H9 (cell line): Measurements from ENCODE around the gene ZBTB20. TPM values are rescaled to one million over a fixed set of nuclear protein-coding genes. Genes with fewer than 3 reads are reported as not detected.

Experiments
- DNase-seq: peaks from one replicate; pipeline ENCODE4 v3.0.0-alpha.2; 2017
- H2AFZ ChIP-seq: one replicate; pipeline ENCODE4 v1.6.1; 2013; ENCODE audit warnings: mild to moderate bottlenecking, low read length, control low read depth, moderate library complexity
- H2AK5ac ChIP-seq: 2 replicates; pipeline ENCODE4 v1.6.1; 2013; ENCODE audit warnings: low read length, control low read depth, mixed read lengths; ENCODE audit not compliant: insufficient read length
- H2BK120ac ChIP-seq: one replicate; pipeline ENCODE4 v1.6.1; 2013; ENCODE audit warnings: low read depth, mild to moderate bottlenecking, low read length, control low read depth, inconsistent platforms; ENCODE audit not compliant: poor library complexity, severe bottlenecking
- H2BK12ac ChIP-seq: 2 replicates; pipeline ENCODE4 v1.6.1; 2013; ENCODE audit warnings: low read length, control low read depth, mixed read lengths, low read depth; ENCODE audit not compliant: insufficient read length
- H2BK15ac ChIP-seq: 2 replicates; pipeline ENCODE4 v1.6.1; 2013; ENCODE audit warnings: low read depth, low read length, control low read depth
- H2BK20ac ChIP-seq: one replicate; pipeline ENCODE4 v1.6.1; 2013; ENCODE audit warnings: low read depth, mild to moderate bottlenecking, low read length, control low read depth, inconsistent platforms; ENCODE audit not compliant: poor library complexity, severe bottlenecking
- H2BK5ac ChIP-seq: 2 replicates; pipeline ENCODE4 v1.6.1; 2013; ENCODE audit warnings: low read length, control low read depth, mixed read lengths; ENCODE audit not compliant: insufficient read length
- H3K14ac ChIP-seq: 2 replicates; pipeline ENCODE4 v1.6.1; 2013; ENCODE audit warnings: low read length, control low read depth; ENCODE audit not compliant: insufficient read depth
- H3K18ac ChIP-seq: 2 replicates; pipeline ENCODE4 v1.6.1; 2013; ENCODE audit warnings: low read depth, mild to moderate bottlenecking, mixed read lengths, low read length, control low read depth; ENCODE audit not compliant: insufficient read length
- H3K23ac ChIP-seq: 2 replicates; pipeline ENCODE4 v1.6.1; 2013; ENCODE audit warnings: low read length, control low read depth, mixed read lengths, low read depth; ENCODE audit not compliant: insufficient read length
- H3K23me2 ChIP-seq: 2 replicates; pipeline ENCODE4 v1.6.1; 2013; ENCODE audit warnings: low read depth, mild to moderate bottlenecking, mixed read lengths, low read length, control low read depth; ENCODE audit not compliant: insufficient read length, poor library complexity, severe bottlenecking
- H3K27ac ChIP-seq: 2 replicates; pipeline ENCODE4 v1.5.1; 2013; ENCODE audit warnings: low read length, control low read depth, mixed read lengths, low read depth; ENCODE audit not compliant: insufficient read length
- H3K27me3 ChIP-seq: 2 replicates; pipeline ENCODE4 v1.6.1; 2013; ENCODE audit warnings: low read length, control low read depth, inconsistent platforms; ENCODE audit not compliant: insufficient read depth
- H3K4ac ChIP-seq: 2 replicates; pipeline ENCODE4 v1.6.1; 2013; ENCODE audit warnings: low read depth, mild to moderate bottlenecking, control low read depth, inconsistent platforms, low read length, moderate library complexity
- H3K4me1 ChIP-seq: 2 replicates; pipeline ENCODE4 v1.6.1; 2013; ENCODE audit warnings: low read length, control low read depth, inconsistent platforms; ENCODE audit not compliant: insufficient read depth
- H3K4me2 ChIP-seq: 2 replicates; pipeline ENCODE4 v1.6.1; 2013; ENCODE audit warnings: low read length, control low read depth, mixed read lengths; ENCODE audit not compliant: insufficient read length, insufficient read depth
- H3K56ac ChIP-seq: 2 replicates; pipeline ENCODE4 v1.6.1; 2013; ENCODE audit warnings: low read depth, mild to moderate bottlenecking, mixed read lengths, low read length, control low read depth; ENCODE audit not compliant: insufficient read length
- H3K79me1 ChIP-seq: 2 replicates; pipeline ENCODE4 v1.6.1; 2013; ENCODE audit warnings: low read depth, mild to moderate bottlenecking, moderate library complexity, low read length, control low read depth, inconsistent platforms; ENCODE audit not compliant: insufficient read depth, poor library complexity, severe bottlenecking
- H3K79me2 ChIP-seq: 2 replicates; pipeline ENCODE4 v1.6.1; 2013; ENCODE audit warnings: low read length, control low read depth, inconsistent platforms; ENCODE audit not compliant: insufficient read depth
- H3K9ac ChIP-seq: 2 replicates; pipeline ENCODE4 v1.6.1; 2013; ENCODE audit warnings: low read length, control low read depth, mixed read lengths; ENCODE audit not compliant: insufficient read length; ENCODE audit errors: extremely low read depth
- H3K9me3 ChIP-seq: one replicate; pipeline ENCODE4 v1.6.1; 2013; ENCODE audit warnings: low read depth, low read length, inconsistent platforms; ENCODE audit not compliant: control insufficient read depth
- H3T11ph ChIP-seq: one replicate; pipeline ENCODE4 v1.6.1; 2013; ENCODE audit warnings: mild to moderate bottlenecking, low read length, control low read depth, inconsistent platforms
- H4K20me1 ChIP-seq: one replicate; pipeline ENCODE4 v1.6.1; 2013; ENCODE audit not compliant: control insufficient read depth, insufficient read length, insufficient read depth
- H4K5ac ChIP-seq: 2 replicates; pipeline ENCODE4 v1.6.1; 2013; ENCODE audit warnings: low read depth, mild to moderate bottlenecking, mixed read lengths, low read length, control low read depth; ENCODE audit not compliant: insufficient read length
- H4K8ac ChIP-seq: replicated peaks from 2 replicates; pipeline ENCODE4 v1.6.1; 2013; ENCODE audit warnings: low read length, control low read depth, mixed read lengths, low read depth; ENCODE audit not compliant: insufficient read length
- H4K91ac ChIP-seq: 2 replicates; pipeline ENCODE4 v1.6.1; 2013; ENCODE audit warnings: low read depth, mild to moderate bottlenecking, moderate library complexity, mixed read lengths, low read length, control low read depth; ENCODE audit not compliant: insufficient read length
- H3K27ac Mint-ChIP-seq, 3 experiments: 2 replicates in 2 of 3; 3 replicates in 1 of 3; pipeline ENCODE4 v1.8.0; 2020 to 2021; ENCODE audit warnings: mixed read lengths in 3 of 3, mild to moderate bottlenecking in 1 of 3, moderate library complexity in 1 of 3
- H3K27me3 Mint-ChIP-seq: 2 replicates; pipeline ENCODE4 v1.8.0; 2021; ENCODE audit warnings: low read depth, mild to moderate bottlenecking, moderate library complexity, mixed read lengths
- H3K36me3 Mint-ChIP-seq, 3 experiments: 2 replicates in 2 of 3; 3 replicates in 1 of 3; pipeline ENCODE4 v1.8.0; 2020 to 2021; ENCODE audit warnings: low read depth in 3 of 3, mixed read lengths in 3 of 3; ENCODE audit not compliant: insufficient read depth in 1 of 3
- H3K4me1 Mint-ChIP-seq, 2 experiments: 2 replicates each; pipeline ENCODE4 v1.8.0; 2020; ENCODE audit warnings: mixed read lengths in 2 of 2
- H3K4me3 Mint-ChIP-seq, 2 experiments: 2 replicates in 1 of 2; 3 replicates in 1 of 2; pipeline ENCODE4 v1.8.0; 2020 to 2021; ENCODE audit warnings: mild to moderate bottlenecking in 2 of 2, mixed read lengths in 2 of 2, moderate library complexity in 1 of 2
- H3K9me3 Mint-ChIP-seq, 2 experiments: 2 replicates in 1 of 2; 3 replicates in 1 of 2; pipeline ENCODE4 v1.8.0; 2020; ENCODE audit warnings: mild to moderate bottlenecking in 2 of 2, mixed read lengths in 2 of 2, moderate library complexity in 1 of 2
- CTCF ChIP-seq: fragments of 200-600 bp; sonication (generic); conservative IDR thresholded peaks from 3 replicates; pipeline ENCODE4 v1.8.0; 2021; ENCODE audit warnings: antibody characterized with exemption, mild to moderate bottlenecking
- WGBS: extraction: QIAGEN DNeasy Blood & Tissue Kit; methylation state at CpG from one replicate; pipeline ENCODE4 v1.1.7; 2013; ENCODE audit warnings: missing lambda C conversion rate, low lambda C conversion rate, mixed read lengths; ENCODE audit not compliant: insufficient read length; ENCODE audit errors: extremely low coverage; 5-methylcytosine and 5-hydroxymethylcytosine counted together
- total RNA-seq: library from RNA; stranded (reverse); gene quantifications from 2 replicates; pipeline ENCODE4 v1.2.1, GENCODE V29; 2021

Gene ZBTB20
- total RNA-seq, 1 experiment from 2014 or later = 0.70 TPM

- Histone ChIP-seq H3K9me3 (no peaks in the 10 kb centered on the region), H4K91ac (no peak overlapping the region), H3K27me3 (no peaks in the 10 kb centered on the region), H3K4ac (no peak overlapping the region), H3K14ac (no peak overlapping the region), H3T11ph (no peak overlapping the region), H3K56ac (no peak overlapping the region), H3K27ac (no peak overlapping the region), H3K79me2 (no peaks in the 10 kb centered on the region), H2BK12ac (no peak overlapping the region), H2BK20ac (no peak overlapping the region), H3K23ac (no peak overlapping the region), H2BK120ac (no peak overlapping the region), H3K23me2 (no peaks in the 10 kb centered on the region), H2AFZ (no peak overlapping the region), H3K79me1 (no peaks in the 10 kb centered on the region), H4K8ac (no peak overlapping the region), H3K18ac (no peak overlapping the region), H2BK15ac (no peak overlapping the region), H4K20me1 (no peaks in the 10 kb centered on the region), H2BK5ac (no peak overlapping the region), H4K5ac (no peak overlapping the region), H2AK5ac (no peak overlapping the region), H3K4me1 (no peaks in the 10 kb centered on the region), H3K9ac (no peak overlapping the region), H3K4me2 (no peak overlapping the region)
- no peak for TF ChIP-seq CTCF
- H3K9me3 Mint-ChIP-seq = no peaks in the 10 kb centered on the region; a peak in 1 of 5 replicates
- H3K27ac Mint-ChIP-seq = no peak overlapping the region
- H3K4me3 Mint-ChIP-seq = no peak overlapping the region
- no peaks in the 10 kb centered on the region for H3K36me3 Mint-ChIP-seq
- no peaks in the 10 kb centered on the region for H3K4me1 Mint-ChIP-seq
- H3K27me3 Mint-ChIP-seq = no peaks in the 10 kb centered on the region
- no CpG with 5 or more reads among the region's 2 CpGs for WGBS
- DNase-seq = no peak
Observed at GRCh38 chr3:114775395-114775794, 371.7 kb downstream of the ZBTB20 start.
